ENCODE data around the gene C3orf20. TPM values are rescaled to one million over a fixed set of nuclear protein-coding genes. Genes with fewer than 3 reads are reported as not detected.

The C3orf20 gene
- total and polyA plus RNA-seq, 2 of the 4 experiments (the other 2 are of a cell fraction) = not detected

- Histone ChIP-seq H4K91ac (ENCODE audit: insufficient read depth, low read depth, low read length) (no peak overlapping the region), H3K14ac (replicated peaks; ENCODE audit: low read depth, low read length) (no peak overlapping the region), H2BK120ac (ENCODE audit: low read depth, low read length) (no peak overlapping the region), H3K79me1 (ENCODE audit: low read depth in 1 of 2, low read length in 2 of 2) (no peaks in the 10 kb centered on the region), H4K20me1 (ENCODE audit: insufficient read depth, low read length) (no peaks in the 10 kb centered on the region), H2BK15ac (ENCODE audit: low read depth, low read length) (no peak overlapping the region), H3K4ac (ENCODE audit: low read depth, low read length) (no peak overlapping the region), H2BK20ac (ENCODE audit: low read depth, low read length) (no peak overlapping the region), H4K8ac (ENCODE audit: low read depth in 2 of 2, low read length in 2 of 2) (no peak overlapping the region), H3K4me3 (ENCODE audit: insufficient read depth, low read depth, low read length) (no peak overlapping the region), H2AK5ac (ENCODE audit: low read depth, low read length) (no peak overlapping the region), H3K27ac (ENCODE audit: insufficient read depth, low read length) (no peak overlapping the region), H3K4me1 (ENCODE audit: control insufficient read depth, insufficient read depth, low read length) (no peaks in the 10 kb centered on the region), H3K9me1 (ENCODE audit: insufficient read depth, low read length) (no peaks in the 10 kb centered on the region), H3K4me2 (ENCODE audit: low read depth, low read length) (no peak overlapping the region), H4K5ac (ENCODE audit: low read depth, low read length) (no peak overlapping the region), H2BK5ac (ENCODE audit: low read depth, low read length, poor library complexity, severe bottlenecking) (no peak overlapping the region), H3K9ac (ENCODE audit: low read depth, low read length) (no peak overlapping the region), H3K9me3 (ENCODE audit: control insufficient read depth, insufficient read depth, low read length) (no peaks in the 10 kb centered on the region), H3K18ac (ENCODE audit: low read depth, low read length) (no peak overlapping the region), H3K56ac (ENCODE audit: extremely low read depth, insufficient read depth, low read length) (no peak overlapping the region), H3K36me3 (ENCODE audit: control insufficient read depth, insufficient read depth, low read length) (no peaks in the 10 kb centered on the region), H2AFZ (replicated peaks; ENCODE audit: low read length, poor library complexity) (no peak overlapping the region), H3K23ac (ENCODE audit: low read depth, low read length) (no peak overlapping the region), H3K27me3 (ENCODE audit: control insufficient read depth, insufficient read depth, low read length) (peaks cover 30% of the 10 kb centered on the region), H2AK9ac (replicated peaks; ENCODE audit: low read depth, low read length, poor library complexity) (no peak overlapping the region)
- CTCF ChIA-PET = no interaction called here
- no peak for TF ChIP-seq CEBPB (IDR thresholded peaks at IDR 0.05; ENCODE audit: low read depth, low read length)
- TF ChIP-seq RAD21 (IDR thresholded peaks at IDR 0.05; ENCODE audit: low read length) = no peak
- no peak for TF ChIP-seq MXI1 (IDR thresholded peaks at IDR 0.05; ENCODE audit: borderline replicate concordance, low read depth, low read length)
- no peak for TF ChIP-seq NFE2L2 (IDR thresholded peaks at IDR 0.05; ENCODE audit: low read depth, low read length)
- TF ChIP-seq POLR2A (IDR thresholded peaks at IDR 0.05; ENCODE audit: low read depth, low read length) = no peak
- TF ChIP-seq BHLHE40 (IDR thresholded peaks at IDR 0.05; ENCODE audit: low read depth, low read length) = no peak
- TF ChIP-seq MAZ (IDR thresholded peaks at IDR 0.05; ENCODE audit: borderline replicate concordance, low read depth, low read length) = no peak
- no peak for TF ChIP-seq RCOR1 (IDR thresholded peaks at IDR 0.05; ENCODE audit: insufficient replicate concordance, low read length)
- no peak for TF ChIP-seq MAFK (IDR thresholded peaks at IDR 0.05; ENCODE audit: low read depth, low read length)
- no peak for TF ChIP-seq ELK1 (IDR thresholded peaks at IDR 0.05; ENCODE audit: borderline replicate concordance, low read depth, low read length)
- no peak for TF ChIP-seq CHD1 (IDR thresholded peaks at IDR 0.05; ENCODE audit: low read depth, low read length)
- dilution Hi-C loops (cut with HindIII; ENCODE audit: low sequenced_read_pairs, unreplicated experiment) = no loop called here
- POLR2A ChIA-PET (ENCODE audit: unreplicated experiment) = no interaction called here
- in situ Hi-C loops (cut with MboI; ENCODE audit: low sequenced_read_pairs) = no loop called here
- DNase-seq (no peak), ATAC-seq (ENCODE audit: low read depth) (no peak)
- no CpG with 5 or more reads among the region's 7 CpGs for WGBS, 2 experiments (ENCODE audit: extremely low coverage in 2 of 2, insufficient read length in 1 of 2)
- no TSS peak for BruUV-seq (replicated peaks)
- intact Hi-C loops (cut with micrococcal nuclease) = no loop called here
Observed at GRCh38 chr3:14802381-14802731, 127.4 kb downstream of the C3orf20 start.
